NCI-H1092 (cell line): Measurements from ENCODE around the gene SYT15B.
"Not testable (repeated sequence)": the region's sequence is repeated elsewhere in the genome, so short reads cannot be mapped to it uniquely, and the experiment has no call there.

ENCODE experiments used
- DNase-seq: peaks from one replicate; lab custom pipeline; 2025; lab: John Stamatoyannopoulos, UW

The SYT15B gene

GRCh38 chr10:47763554-47764175, at the start of gene SYT15B:
TSS of gene SYT15B (minus strand) at chr10:47763592. CDS start at chr10:47762640, 952 bp downstream.
- DNase-seq = not testable (repeated sequence)

- DNase-seq = not testable (repeated sequence)
Measured at GRCh38 chr10:47779590-47779989, 16.2 kb upstream of the SYT15B start.

GRCh38 chr10:47775361-47776231, 12.2 kb upstream of the SYT15B start:
- DNase-seq = peak; percentile 16

GRCh38 chr10:47770745-47771144, 7.4 kb upstream of the SYT15B start:
- not testable (repeated sequence) for DNase-seq

GRCh38 chr10:47768578-47769115, 5.3 kb upstream of the SYT15B start:
- DNase-seq = not testable (repeated sequence)

GRCh38 chr10:47768085-47768484, 4.7 kb upstream of the SYT15B start:
- not testable (repeated sequence) for DNase-seq

- DNase-seq = not testable (repeated sequence)
Measured at GRCh38 chr10:47767236-47767635, 3.8 kb upstream of the SYT15B start.

- DNase-seq = not testable (repeated sequence)
Measured at GRCh38 chr10:47765232-47765631, 1.8 kb upstream of the SYT15B start.

GRCh38 chr10:47762674-47763553, 478 bp downstream of the SYT15B start:
- not testable (repeated sequence) for DNase-seq

- not testable (repeated sequence) for DNase-seq
Measured at GRCh38 chr10:47758855-47759254, 4.5 kb downstream of the SYT15B start.

- not testable (repeated sequence) for DNase-seq
Measured at GRCh38 chr10:47756169-47756568, 7.2 kb downstream of the SYT15B start.

- DNase-seq = not testable (repeated sequence)
Measured at GRCh38 chr10:47753871-47754270, 9.5 kb downstream of the SYT15B start.

- DNase-seq = not testable (repeated sequence)
Measured at GRCh38 chr10:47753176-47753575, 10.2 kb downstream of the SYT15B start.

- not testable (repeated sequence) for DNase-seq
Measured at GRCh38 chr10:47751821-47752220, 11.6 kb downstream of the SYT15B start.

GRCh38 chr10:47750360-47750759, 13.0 kb downstream of the SYT15B start:
- not testable (repeated sequence) for DNase-seq

- not testable (repeated sequence) for DNase-seq
Measured at GRCh38 chr10:47746780-47747376, 16.5 kb downstream of the SYT15B start.

GRCh38 chr10:47744881-47745280, 18.5 kb downstream of the SYT15B start:
- not testable (repeated sequence) for DNase-seq

- DNase-seq = not testable (repeated sequence)
Measured at GRCh38 chr10:47743611-47744550, 19.5 kb downstream of the SYT15B start.

- DNase-seq = not testable (repeated sequence)
Measured at GRCh38 chr10:47740868-47741267, 22.5 kb downstream of the SYT15B start.

- DNase-seq = not testable (repeated sequence)
Measured at GRCh38 chr10:47730911-47731310, 32.5 kb downstream of the SYT15B start.
